Measurements from ENCODE around the gene SHISA6.

DNA sequence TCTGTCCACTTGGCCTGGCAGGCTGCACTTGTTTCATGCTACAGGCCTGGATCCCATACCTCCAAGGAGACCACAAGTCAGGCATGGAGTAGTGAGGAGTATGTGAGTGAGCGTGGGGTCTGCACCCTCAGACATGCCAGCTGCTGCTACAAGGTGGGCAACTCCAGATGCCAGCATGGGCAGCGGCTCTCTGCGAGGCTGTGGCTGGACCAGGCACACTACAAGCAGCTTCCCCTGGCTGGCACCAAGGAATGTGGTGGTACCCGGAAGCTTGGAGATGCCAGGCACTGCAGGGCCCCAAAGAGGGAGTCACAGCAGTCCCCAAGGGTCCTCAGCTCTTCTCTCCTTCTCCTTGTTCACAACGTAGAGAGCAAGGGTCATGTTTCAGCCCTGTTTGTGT is 341.2 kb downstream of the SHISA6 start:
- TF ChIP-seq, protein P1, sequence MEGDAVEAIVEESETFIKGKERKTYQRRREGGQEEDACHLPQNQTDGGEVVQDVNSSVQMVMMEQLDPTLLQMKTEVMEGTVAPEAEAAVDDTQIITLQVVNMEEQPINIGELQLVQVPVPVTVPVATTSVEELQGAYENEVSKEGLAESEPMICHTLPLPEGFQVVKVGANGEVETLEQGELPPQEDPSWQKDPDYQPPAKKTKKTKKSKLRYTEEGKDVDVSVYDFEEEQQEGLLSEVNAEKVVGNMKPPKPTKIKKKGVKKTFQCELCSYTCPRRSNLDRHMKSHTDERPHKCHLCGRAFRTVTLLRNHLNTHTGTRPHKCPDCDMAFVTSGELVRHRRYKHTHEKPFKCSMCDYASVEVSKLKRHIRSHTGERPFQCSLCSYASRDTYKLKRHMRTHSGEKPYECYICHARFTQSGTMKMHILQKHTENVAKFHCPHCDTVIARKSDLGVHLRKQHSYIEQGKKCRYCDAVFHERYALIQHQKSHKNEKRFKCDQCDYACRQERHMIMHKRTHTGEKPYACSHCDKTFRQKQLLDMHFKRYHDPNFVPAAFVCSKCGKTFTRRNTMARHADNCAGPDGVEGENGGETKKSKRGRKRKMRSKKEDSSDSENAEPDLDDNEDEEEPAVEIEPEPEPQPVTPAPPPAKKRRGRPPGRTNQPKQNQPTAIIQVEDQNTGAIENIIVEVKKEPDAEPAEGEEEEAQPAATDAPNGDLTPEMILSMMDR (IDR thresholded peaks at IDR 0.05; ENCODE audit: insufficient read depth, low read depth, low read length): no peak
- no peak for TF ChIP-seq EZH2 (IDR thresholded peaks at IDR 0.05; ENCODE audit: insufficient read depth, low read length)

All from astrocyte (in vitro differentiated cells and primary cell).